Activated CD8-positive, alpha-beta memory T cell treated with anti-CD3 and anti-CD28 coated beads for 36 hours (primary cell): ENCODE measurements around the gene PTGES2. TPM values are rescaled to one million over a fixed set of nuclear protein-coding genes. Genes with fewer than 3 reads are reported as not detected.

Experiments
- CTCF ChIA-PET: fragments of 350-600 bp; sonication (Branson Sonifier 250); formaldehyde crosslinking; loops from one replicate; lab custom pipeline; 2021; ENCODE audit warnings: antibody characterized with exemption; lab: Charles Lee
- POLR2A ChIA-PET: fragments of 350-600 bp; sonication (Branson Sonifier 250); formaldehyde crosslinking; loops from one replicate; lab custom pipeline; 2021; ENCODE audit warnings: antibody characterized with exemption; lab: Charles Lee
- total RNA-seq, 2 experiments: library from RNA; stranded (reverse); gene quantifications; one replicate each; pipeline ENCODE4 v1.2.3, GENCODE V29; 2021

The PTGES2 gene
- total RNA-seq, result 10 to 100 TPM; 68.3 to 68.6 TPM

DNA sequence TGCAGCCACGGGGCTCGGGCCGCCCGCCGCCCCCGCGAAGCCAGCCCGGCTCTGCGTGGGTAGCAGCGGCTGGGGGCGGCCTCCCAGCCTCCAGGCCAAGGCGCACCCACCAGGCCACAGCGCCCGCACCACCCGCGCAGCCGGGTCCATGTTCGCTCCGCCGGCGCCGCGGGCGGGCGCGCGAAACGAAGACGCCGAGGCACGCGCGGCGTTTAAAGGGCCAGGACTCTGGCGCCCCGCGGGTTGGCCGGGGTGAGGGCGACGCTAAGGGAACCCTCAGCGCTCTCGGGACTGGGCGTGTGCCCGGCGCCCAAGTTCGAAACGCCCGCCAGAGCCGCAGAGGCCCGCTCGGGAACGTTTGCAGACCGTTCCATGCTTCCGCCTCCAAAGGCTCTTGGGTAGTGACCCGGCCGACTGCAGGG lies at the start of gene PTGES2:
PTGES2 (minus strand) TSS at position 162 of the 422 bp plus-strand sequence; CDS start at position 150, 12 bp downstream.
- ChIA-PET POLR2A (no interaction called here), CTCF (interaction anchor here (1.5 kb wide), 1 partner anchor 93 kb away, joined by 4 read pairs; no protein-coding TSS in a partner anchor)

DNA sequence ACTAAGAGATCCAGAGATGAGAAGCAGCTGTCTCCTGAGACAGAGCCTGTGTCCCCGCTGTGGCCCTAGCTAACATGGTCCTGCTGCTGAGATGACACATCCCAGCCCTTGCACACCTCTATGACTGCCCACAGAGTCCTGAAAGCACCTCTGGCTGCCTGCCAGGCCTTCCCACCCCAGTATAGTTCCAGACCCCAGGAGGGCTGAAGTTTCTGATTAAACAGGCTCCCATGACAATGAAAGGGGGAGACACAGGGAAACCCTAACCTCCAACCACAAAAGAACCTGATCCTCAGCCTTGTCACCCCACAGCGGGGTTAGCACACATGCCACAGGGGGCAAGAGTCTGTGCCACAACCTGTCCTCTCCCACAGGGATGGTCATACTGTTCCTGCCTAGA lies 48.2 kb upstream of the PTGES2 start:
- POLR2A ChIA-PET, result no interaction called here
- CTCF ChIA-PET, result interaction anchor here (1.5 kb wide), 1 partner anchor 15 kb away, joined by 4 read pairs; the partner anchor contains the start of gene CIZ1

- ChIA-PET CTCF (interaction anchor here (1.5 kb wide), 1 partner anchor 16 kb away, joined by 4 read pairs; the partner anchor contains the start of gene CIZ1), POLR2A (no interaction called here)
Measured at GRCh38 chr9:128175102-128175563, 47.6 kb upstream of the PTGES2 start.

GRCh38 chr9:128174062-128174461 lies 46.5 kb upstream of the PTGES2 start:
- ChIA-PET CTCF (interaction anchor here (0.6 kb wide), 1 partner anchor 12 kb away, joined by 3 read pairs; no protein-coding TSS in a partner anchor), POLR2A (no interaction called here)

- ChIA-PET POLR2A (no interaction called here), CTCF (interaction anchor here (0.8 to 1.0 kb wide), 2 partner anchors 17 to 20 kb away, joined by 3 to 9 read pairs; no protein-coding TSS in a partner anchor)
Measured at GRCh38 chr9:128169925-128170324, 42.4 kb upstream of the PTGES2 start.

DNA sequence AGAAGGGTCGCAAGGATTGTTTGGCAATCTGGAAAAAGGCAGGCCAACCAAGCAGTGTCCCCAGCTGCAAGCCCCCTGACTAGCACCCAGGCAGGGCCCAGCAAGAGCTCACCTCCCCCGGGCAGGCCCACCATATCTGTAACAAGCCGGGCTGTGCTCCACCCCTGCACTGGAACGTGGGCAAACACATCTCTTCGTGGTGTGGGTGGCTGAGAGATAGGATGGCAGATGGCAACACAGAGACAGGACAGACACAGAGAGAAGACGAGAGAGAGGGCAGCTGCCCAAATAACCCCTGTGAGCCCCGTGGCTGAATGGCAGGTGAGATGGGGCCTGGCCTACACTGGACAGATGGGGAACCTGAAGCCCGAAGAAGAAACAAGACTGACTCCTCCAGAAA lies 42.0 kb upstream of the PTGES2 start:
- CTCF ChIA-PET, result interaction anchor here (1.0 kb wide), 2 partner anchors 17 to 21 kb away, joined by 3 read pairs; partner anchors contain the start of gene CIZ1
- POLR2A ChIA-PET, result no interaction called here

DNA sequence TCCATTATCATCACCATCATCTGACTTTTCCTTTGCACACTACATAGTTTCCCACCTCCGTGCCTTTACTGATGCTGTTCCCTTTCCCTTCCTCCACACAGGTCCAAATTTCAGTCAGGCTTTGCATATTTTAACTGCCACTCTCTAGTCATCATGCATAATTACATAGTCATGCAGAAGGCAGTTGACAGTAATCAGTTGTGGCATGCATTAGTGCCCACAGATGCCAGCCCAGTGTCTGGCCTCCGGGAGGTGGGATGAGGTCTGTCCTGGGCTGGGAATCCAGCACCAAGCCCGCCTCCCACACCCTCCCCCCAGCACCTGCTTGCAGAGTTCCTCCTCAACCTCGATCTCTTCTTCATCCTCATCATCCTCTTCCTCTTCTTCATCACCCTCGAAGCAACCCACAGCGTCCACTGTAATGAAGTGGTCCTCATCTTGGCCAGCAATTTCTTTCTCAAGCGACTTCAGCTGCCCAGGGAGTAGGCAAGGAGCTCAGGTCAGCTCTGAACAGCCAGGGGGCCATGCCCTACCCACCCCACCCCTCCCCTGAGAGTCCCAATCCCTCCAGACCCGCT lies 41.3 kb upstream of the PTGES2 start:
- POLR2A ChIA-PET, result no interaction called here
- CTCF ChIA-PET, result interaction anchor here (0.6 to 1.0 kb wide), 2 partner anchors 22 to 935 kb away, joined by 3 read pairs; partner anchors contain the start of gene CIZ1

DNA sequence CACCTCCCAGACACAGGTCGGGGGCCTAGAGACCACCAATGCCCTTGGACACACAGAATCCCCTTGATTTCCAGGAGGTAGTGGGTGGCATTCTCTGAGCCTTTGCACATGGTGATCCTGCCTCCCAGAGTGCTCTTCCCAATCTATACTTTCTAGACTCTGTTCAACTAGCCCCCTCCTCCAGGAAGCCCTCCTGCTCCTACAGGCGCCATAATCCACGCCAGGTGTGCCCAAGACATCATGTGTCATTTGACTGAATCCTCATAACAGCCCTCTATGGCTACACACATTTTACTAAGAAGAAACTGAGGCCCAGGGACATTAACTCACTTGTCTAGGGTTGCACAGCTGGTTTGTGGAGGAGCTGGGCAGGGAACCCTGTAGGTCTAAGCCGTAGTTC lies 39.7 kb upstream of the PTGES2 start:
- POLR2A ChIA-PET, result no interaction called here
- CTCF ChIA-PET, result interaction anchor here (0.6 kb wide), 1 partner anchor 136 kb away, joined by 4 read pairs; no protein-coding TSS in a partner anchor

- CTCF ChIA-PET, result no interaction called here
Measured at GRCh38 chr9:128166169-128166568, 38.6 kb upstream of the PTGES2 start.

DNA sequence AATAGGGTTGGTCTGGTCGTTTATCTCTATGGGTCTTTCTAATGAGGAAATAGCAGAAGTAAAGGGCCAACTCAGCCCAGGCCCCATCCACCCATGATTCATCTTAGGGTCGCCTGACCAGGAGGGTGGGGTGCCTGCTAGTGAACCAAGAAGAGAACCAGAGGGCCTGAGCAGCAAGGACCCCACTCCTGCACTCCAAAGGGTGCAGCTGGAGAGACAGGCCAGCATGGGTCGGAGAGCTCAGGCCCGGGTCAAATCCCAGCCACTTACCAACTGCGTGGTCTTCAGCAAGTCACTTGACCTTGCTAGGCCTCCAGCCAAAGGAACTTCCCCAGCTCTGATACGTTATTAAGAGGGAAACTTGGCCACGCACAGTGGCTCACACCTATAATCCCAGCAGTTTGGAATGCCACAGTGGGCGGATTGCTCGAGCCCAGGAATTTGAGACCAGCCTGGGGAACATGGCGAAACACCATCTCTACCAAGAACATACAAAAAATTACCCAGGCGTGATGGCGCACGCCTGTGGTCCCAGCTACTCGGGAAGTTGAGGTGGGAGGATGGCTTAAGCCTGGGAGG lies 36.9 kb upstream of the PTGES2 start:
- ChIA-PET POLR2A (no interaction called here), CTCF (no interaction called here)

More at GRCh38 chr9:128166169-128166568, 38.6 kb upstream of the PTGES2 start:
- POLR2A ChIA-PET, result no interaction called here

DNA sequence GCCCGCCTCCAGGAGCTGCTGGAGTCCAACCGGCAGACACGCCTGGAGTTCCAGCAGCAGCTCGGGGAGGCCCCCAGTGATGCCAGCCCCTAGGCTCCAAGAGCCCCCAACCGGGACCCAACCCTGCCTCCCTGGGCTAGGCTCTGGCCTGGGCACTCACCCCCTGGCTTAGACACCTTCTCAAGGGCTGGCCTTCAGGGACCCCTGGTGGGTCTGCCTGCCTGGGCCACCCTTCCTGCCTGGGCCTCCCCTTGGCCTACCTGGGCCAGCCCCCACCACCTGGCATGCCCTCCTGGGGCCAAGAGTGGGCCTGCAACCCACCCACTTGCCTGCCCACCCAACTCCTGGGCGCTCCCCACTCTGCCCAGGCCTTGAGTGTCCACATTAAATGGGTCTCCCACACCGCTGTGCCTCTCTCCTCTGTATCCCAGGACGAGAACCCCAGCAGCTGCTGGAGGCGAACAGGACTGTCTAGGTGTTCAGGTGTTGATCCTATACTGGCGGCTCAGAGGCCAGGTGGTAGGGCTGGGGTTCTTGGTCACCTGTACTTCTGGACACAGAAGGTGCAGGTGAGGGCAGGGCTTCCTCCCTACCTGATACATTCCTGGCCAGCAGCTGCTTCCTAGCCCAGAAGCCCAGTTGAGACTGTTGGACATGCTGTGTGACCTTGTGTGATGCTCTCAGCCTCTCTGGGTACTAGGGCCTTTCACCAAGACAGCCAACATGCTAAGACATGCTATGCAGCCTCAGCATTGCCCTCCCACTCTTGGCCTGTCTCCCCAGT lies 36.2 kb upstream of the PTGES2 start:
- CTCF ChIA-PET, result no interaction called here
- POLR2A ChIA-PET, result no interaction called here

DNA sequence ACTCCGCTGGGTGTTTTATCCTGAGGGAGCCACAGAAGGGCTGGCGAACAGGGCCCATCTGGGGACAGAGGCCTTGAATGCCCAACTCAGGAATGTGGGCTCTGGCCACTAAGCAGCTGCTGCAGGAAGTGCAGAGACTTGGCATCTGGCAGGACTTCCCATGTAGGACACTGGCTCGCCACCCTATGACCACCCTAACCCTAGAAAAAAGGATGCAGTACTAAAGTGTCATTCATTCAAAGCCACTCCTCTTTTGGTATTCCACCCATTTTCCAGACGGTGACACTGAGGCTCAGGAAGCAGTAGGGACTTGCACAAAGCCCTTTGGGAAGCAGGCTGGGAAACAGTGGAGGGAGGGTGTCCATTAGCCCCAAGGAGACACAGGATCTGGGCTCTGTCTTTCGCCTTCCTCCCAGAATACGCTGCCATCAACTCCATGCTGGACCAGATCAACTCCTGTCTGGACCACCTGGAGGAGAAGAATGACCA lies 35.5 kb upstream of the PTGES2 start:
- ChIA-PET CTCF (no interaction called here), POLR2A (no interaction called here)

DNA sequence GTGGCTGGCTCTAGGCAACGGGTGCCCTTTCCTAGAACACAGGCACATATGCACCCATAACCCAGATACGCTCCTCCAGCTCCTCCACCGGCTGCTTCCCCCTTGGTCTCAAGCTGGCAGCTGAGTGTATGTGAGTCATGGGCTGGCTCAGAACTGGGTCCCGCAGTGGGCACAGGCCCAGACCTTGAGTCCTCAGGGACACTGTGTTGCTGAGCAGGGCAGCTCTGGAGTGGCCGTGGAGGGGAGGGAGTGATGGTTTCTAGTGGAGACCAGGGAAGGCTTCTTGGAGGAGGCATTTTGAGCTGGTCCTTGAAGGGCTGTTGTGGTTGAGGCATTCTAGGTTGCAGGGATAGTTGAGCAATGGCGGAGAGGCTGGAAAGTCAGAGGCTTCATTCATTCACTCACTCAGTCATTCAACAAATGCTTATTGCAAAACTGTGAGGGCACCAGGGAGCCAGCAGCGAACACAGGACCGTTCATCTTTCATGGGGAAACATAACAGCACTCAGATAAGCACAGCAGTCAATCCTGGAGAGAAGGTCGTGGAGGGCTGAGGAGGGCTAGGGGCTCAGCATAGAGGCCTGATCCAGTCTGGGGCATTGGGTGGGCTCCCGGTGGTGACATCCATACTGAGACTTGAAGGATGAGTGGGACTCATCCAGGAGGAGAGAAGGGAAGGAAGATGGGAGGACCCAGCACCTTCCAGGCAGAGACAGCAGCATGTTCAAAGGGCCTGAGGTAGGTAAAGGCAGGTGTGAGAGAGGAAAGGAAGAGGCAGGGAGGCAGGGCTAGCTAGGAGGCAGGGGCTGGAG lies 34.9 kb upstream of the PTGES2 start:
- ChIA-PET CTCF (no interaction called here), POLR2A (no interaction called here)

- ChIA-PET POLR2A (interaction anchor here (0.7 to 0.9 kb wide), 2 partner anchors 29 to 172 kb away, joined by 3 to 6 read pairs; no protein-coding TSS in a partner anchor), CTCF (interaction anchor here (0.6 to 0.9 kb wide), 2 partner anchors 32 to 81 kb away, joined by 3 to 4 read pairs; no protein-coding TSS in a partner anchor)
Measured at GRCh38 chr9:128161215-128161902, 33.8 kb upstream of the PTGES2 start.

- POLR2A ChIA-PET, result interaction anchor here (0.9 kb wide), 1 partner anchor 30 kb away, joined by 6 read pairs; no protein-coding TSS in a partner anchor
- CTCF ChIA-PET, result interaction anchor here (0.9 to 1.5 kb wide), 2 partner anchors 31 to 33 kb away, joined by 4 read pairs; partner anchors contain the start of gene CIZ1
Measured at GRCh38 chr9:128160603-128160987, 33.1 kb upstream of the PTGES2 start.

GRCh38 chr9:128159784-128160602 lies 32.5 kb upstream of the PTGES2 start, which contains the start of gene BBLN:
BBLN (plus strand) TSS chr9:128160265; CDS start chr9:128160408, 143 bp downstream.
- CTCF ChIA-PET, result interaction anchor here (0.6 to 1.6 kb wide), 7 partner anchors 9 to 176 kb away, joined by 3 to 4 read pairs (median 3); partner anchors contain the start of gene CIZ1
- POLR2A ChIA-PET, result interaction anchor here (0.6 to 0.9 kb wide), 2 partner anchors 31 to 915 kb away, joined by 6 to 9 read pairs; no protein-coding TSS in a partner anchor

DNA sequence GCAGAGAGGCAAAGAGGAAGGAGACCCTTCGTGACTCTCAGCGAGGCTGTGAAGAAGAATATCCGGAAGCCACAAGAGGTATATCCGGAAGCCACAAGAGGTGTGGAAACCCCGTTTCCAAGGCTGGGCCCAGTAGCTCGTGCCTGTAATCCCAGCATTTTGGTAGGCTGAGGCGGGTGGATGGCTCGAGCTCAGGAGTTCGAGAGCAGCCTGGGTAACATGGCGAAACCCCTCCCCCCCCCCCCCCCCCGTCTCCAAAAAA lies 31.9 kb upstream of the PTGES2 start:
- ChIA-PET POLR2A (interaction anchor here (0.6 kb wide), 2 partner anchors 365 to 915 kb away, joined by 3 to 9 read pairs; no protein-coding TSS in a partner anchor), CTCF (interaction anchor here (0.6 to 1.6 kb wide), 6 partner anchors 9 to 175 kb away, joined by 3 to 4 read pairs (median 3); partner anchors contain the start of gene CIZ1)
